Activated T-cell treated with anti-CD3 and anti-CD28 coated beads, Interleukin-2, amount 50 U/mL, for 48 hours (primary cell): ENCODE data around the gene GNB1.
"Not testable (repeated sequence)": the region's sequence is repeated elsewhere in the genome, so short reads cannot be mapped to it uniquely, and the experiment has no call there.

ENCODE experiments used
- DNase-seq, 2 experiments: peaks; one replicate each; pipeline ENCODE4 v3.0.0-alpha.2; 2020

GNB1 gene

DNA sequence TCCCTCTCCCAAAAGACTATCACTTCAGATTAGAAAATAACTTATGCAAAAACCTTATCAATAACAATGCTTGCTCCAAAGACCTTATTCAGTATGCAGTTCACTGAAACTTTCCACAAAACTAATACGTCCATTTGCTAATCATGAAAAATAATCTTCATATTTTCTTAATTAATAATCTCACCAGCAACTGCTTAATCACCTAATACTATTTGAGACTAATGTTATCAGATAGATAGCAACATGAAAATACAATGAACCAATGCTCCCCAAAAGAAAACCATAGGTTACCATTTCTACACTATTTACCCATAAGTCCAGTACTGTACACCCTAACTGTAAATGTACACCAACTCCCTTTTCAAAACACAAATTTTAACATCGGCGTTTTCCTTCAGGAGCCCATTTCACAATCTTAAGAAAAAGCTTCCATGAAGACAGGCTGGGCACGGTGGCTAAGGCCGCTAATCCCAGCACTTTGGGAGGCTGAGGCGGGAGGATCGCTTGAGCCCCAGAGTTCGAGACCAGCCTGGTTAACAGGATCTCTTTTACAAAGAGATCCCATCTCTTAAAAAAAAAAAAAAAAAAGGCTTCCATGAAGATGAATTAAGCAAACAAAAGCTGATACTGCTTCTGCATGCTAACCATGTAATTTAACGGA, 1.7 kb downstream of the GNB1 start:
- DNase-seq = no peak

DNA sequence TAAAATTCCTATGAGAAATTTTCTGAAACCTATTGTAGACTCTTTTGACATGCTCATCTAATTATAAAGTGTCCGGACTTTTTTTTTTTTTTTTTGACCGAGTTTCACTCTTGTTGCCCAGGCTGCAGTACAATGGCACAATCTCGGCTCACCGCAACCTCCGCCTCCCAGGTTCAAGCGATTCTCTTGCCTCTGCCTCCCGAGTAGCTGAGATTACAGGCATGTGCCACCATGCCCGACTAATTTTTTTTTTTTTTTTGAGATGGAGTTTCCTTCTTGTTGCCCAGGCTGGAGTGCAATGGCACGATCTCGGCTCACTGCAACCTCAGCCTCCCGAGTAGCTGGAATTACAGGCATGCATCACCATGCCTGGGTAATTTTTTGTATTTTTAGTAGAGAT, 7.0 kb downstream of the GNB1 start:
- DNase-seq = not testable (repeated sequence)

DNA sequence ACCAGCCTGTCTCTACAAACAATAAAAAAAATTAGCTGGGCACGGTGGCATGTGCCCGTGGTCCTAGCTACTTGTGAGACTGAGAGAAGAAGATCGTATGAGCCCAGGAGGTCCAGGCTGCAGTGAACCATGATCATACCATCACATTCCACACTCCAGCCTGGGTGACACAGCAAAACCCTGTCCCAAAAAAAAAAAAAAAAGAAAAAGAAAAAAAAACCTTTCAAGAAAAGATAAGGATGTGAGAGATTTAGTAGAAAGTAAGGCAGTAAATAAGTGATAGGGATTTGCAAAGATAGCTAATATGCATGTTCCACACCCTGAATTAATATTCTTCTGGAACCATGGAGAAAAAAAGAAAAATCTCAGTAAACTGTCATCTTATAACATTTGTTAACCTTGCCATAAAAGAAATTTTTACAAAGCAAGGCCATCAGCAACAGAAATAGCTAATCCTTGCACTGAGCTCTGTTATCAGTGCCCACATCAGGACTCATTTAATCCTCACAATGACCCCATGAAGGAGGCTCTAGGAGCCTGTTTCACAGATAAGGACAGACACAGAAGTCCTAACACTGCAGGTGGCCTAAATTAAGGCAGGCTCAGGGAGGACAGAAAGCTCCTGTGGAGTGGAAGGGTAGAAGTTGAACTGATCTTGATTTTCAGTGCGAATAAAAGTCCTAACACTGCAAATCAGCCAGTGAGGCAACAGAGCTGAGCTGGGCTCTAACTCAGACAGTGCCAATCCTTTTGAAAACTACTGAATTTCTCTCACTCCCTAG, 7.6 kb downstream of the GNB1 start:
- DNase-seq = no peak

DNA sequence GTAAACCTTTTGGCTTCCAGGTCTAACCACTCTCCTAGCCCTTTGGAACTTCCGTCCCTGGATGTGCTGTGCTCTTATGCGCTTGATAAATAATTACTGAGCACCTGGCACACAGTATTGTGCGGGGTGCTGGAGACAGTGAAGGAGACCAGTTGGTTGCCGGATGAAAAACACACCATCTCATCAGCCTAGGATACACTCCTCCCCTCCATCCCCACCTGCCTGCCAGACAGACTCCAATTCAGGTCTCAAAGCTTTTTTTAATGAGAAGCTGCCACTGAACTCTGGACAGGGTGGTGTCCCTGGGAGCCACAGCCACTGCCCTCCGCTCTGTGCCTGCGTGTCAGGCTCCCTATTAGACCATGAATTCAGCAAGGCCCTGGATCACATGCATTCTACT, 9.2 kb downstream of the GNB1 start:
- no peak for DNase-seq

DNA sequence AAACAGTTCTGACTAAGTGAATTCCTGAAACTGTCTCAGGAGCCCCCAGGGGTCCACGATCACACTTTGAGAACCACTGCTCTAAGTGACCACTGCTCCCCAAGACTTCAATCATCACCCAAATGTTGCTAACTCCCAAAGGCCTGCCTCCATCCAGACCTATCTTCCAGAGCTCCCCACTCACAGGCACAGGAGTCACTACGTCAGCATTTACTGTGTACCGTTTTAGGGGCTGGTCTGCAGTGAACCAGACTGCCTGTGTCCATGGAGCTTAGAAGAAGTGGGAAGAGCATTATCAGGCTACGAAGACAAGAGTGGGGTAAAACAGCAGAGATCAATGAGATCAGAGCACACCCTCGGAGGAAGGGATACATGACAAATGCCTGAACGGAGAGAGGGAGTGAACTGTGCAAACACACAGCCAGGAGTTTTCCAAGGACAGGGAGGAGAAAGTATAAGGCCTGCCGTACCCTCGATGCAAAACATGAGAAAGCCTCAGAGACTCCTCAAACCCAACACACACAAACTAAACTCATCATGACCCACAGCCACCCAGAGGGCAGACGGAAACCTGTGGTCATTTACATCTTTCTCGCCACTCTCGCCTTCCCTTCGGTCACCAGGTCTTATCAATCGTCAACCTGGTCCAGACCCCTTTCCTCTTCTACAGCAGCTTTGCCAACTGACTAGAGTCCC, 10.1 kb downstream of the GNB1 start:
- DNase-seq = no peak

DNA sequence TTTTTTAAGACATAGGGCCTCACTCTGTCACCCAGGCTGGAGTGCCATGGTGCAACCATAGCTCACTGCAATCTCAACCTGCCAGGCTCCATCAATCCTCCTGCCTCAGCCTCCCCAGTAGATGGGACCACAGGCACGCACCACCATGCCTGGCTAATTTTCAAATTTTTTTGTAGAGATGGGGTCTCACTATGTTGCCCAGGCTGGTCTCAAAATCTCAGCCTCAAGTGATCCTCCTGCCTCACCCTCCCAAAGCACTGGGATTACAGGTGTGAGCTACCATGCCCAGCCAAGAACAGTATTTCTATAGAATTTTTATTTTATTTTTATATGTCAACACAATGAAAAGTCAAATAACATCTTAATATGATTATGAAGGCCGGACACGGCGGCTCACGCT, 10.9 kb downstream of the GNB1 start:
- no peak for DNase-seq

DNA sequence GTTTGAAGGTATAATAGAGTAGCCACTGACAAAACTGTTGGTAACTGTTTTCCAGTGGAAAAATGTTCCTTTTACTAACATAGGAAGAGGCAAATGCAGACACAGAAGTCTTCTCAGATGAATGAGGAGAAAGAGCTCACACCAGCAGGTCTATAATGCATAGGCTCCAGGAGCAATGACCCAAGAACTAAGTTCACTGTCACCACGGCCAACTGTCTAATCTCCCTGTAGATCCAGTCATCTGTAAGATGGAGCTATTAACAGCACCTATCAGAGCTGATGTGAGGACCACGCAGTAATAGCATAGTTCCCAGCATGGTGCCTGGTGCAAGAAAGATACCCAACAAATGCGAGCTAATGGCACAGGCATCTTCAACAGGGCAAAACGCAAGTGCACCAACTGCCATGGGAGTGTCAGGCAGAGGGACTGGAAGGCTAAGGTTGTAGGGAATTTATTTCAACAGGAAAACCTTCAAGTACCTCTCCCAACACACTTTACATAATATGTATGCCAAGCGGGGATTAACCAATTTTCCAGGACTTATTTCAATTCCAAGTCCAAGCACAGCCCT, 12.9 kb downstream of the GNB1 start:
- DNase-seq = no peak

DNA sequence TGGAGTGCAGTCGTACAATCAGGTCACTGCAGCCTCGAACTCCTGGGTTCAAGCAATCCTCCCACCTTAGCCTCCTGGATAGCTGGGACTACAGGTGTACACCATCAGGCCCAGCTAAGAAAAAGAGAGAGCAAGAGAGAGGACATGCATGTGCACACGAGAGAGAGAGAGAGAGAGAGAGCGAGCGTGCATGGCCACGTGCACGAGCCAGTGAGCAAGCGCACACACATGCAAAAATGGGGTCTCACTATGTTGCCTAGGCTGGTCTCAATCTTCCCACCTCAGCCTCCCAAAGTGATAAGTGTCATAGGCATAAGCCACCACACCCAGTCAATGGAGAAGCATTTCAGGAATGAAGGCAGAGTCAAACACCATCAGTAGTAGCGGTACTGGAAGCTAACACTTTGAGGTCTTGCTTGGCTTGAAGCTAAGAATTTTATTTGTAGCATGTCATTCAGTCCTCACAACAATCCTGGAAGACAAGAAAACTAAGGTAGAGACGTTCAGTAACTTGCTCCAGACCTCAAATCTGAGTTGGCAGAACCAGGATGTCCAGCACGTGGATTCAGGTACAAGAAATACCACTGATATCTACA, 14.5 kb downstream of the GNB1 start:
- DNase-seq = peak in 1 of 2 experiments; percentile 35

DNA sequence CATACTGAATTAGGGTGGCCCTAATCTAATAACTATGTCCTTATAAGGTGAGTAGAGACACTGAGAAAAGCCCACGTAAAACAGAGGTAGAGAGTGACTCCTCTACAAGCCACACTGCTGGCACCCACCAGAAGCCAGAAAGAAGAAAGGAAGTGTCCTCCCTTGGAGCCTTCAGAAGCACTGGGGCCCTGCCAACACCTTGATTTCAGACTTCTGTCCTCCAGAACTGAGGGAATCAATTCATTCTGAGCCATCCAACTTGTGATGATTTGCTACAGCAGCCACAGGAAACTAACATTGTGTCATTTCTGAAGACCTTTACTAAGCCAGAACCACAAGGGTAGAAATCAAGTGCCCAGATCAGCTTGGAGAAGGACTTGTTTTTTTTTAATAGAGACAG, 15.0 kb downstream of the GNB1 start:
- DNase-seq = peak; percentile 61 to 64

DNA sequence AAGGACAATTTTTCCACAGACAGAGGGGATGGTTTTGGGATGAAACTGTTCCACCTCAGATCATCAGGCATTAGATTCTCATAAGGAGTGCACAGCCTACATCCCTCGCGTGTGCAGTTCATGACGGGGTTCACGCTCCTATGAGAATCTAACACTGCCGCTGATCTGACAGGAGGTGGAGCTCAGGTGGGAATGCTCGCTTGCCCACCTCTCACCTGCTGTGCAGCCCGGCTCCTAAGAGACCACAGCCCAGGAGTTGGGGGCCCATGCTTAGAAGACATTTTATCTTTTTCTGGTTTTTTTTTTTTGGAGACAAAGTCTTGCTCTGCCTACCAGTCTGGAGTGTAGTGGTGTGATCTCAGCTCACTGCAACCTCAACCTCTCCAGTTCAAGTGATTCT, 16.0 kb downstream of the GNB1 start:
- DNase-seq = no peak

DNA sequence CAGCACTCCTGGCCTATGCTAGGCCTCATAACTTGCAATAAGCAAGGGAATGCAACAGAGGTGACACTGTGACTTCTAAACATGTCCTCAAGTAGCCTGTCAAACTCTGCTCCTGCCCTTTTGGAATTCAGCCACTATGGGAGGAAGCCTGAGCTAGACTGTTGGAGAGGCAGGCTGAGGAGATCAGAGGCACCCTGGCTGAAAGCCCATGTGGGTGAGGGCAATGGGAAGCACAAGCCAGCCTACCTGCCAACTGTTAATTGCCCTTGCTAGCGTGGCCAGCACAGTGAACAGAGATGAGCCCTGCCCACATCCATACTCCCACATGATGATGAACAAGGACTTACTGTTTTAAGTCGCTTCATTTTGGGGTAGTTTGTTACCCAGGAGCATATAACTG, 17.7 kb downstream of the GNB1 start:
- no peak for DNase-seq

DNA sequence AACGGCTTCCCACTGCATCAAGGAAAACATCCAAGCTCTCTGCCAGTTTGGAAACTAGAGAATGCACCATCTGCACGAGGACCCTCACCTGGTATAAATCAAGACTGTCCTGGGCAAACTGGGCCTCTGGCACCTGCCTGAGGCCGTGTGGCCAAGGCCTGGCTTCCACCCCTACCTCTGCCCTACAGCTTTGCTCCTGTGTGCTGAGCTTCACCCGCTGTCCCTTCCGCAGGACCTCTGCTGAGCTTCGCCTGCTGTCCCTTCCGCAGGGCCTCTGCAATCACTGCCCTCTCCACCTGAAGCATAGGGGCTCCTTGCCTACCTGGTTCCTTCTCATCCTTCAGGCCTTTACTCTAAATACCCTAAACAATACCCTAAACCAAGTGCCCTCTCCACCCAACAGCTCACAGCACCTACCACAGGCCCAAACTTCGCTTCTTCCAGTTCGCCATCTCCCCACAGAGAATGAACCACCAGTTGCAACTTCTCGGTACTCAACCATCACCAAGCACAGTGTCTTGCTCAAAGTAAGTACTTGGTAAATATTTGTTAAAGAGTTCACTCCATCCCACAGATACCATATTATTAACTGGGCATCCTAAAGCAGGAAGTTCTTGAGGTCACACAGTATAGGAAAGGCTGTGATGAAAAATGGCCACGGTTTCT, 18.4 kb downstream of the GNB1 start:
- DNase-seq = no peak

DNA sequence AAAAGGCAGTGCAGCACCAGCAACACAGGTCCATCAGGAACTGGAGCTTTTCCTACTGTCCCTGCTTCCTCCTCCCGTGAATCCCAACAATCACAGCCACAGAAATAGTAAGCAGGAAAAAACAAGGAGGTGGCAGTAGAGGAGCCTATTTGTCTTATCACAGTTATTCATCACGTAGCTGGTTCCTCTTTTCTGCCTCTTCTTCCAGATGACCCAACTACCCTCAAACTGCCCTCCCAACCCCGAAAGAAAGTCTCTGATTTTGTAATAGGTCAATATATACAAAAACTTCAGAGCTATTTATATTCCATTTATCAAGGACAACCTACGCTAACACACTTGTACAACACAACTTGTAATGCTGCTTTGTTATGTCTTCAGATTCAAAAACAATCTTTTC, 21.4 kb downstream of the GNB1 start:
- no peak for DNase-seq

DNA sequence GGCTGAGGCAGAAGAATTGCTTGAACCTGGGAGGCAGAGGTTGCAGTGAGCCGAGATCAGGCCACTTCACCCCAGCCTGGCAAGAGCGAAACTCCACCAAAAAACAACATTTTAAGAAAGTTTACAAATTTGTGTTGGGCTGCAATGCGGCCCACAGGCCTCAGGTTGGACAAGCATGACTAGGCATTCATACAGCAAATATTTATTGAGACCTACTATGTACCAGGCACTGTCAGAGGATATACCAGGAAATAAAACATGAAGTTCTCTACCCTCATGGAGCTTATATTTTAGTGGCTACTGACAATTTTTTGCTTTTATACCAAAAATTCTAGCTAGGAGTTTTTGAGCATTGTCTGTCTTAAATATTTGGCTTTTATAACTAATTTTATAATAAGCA, 23.7 kb downstream of the GNB1 start:
- no peak for DNase-seq

DNA sequence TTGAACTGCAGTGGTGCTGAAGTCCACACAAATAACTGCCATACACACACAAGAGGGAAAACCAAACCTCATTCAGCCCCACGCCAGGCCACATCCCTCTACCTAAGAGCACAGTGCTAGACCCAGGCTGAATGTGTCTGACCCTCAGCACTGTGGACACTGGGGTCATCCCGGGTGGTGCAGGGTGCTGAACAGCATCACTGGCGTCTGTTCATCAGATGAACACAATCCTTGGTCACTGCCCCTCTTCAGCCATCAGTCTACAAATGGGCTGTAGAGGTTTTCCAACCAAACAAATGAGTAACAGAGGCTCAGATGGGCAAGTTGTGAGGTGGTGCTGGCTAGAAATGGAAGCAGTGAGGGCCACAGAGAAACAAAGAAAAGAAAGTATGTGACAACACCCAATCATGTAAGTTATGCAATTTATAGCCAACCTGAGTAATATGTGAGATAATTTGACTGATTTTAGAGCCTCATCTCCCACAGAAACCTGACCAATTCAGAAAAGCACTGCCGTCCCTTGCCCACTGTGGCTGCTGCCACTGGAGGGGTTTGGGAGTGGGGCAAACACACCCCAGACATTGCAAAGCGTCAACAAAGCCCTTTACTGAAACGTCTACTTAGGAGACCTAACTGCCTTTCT, 27.9 kb downstream of the GNB1 start:
- no peak for DNase-seq

DNA sequence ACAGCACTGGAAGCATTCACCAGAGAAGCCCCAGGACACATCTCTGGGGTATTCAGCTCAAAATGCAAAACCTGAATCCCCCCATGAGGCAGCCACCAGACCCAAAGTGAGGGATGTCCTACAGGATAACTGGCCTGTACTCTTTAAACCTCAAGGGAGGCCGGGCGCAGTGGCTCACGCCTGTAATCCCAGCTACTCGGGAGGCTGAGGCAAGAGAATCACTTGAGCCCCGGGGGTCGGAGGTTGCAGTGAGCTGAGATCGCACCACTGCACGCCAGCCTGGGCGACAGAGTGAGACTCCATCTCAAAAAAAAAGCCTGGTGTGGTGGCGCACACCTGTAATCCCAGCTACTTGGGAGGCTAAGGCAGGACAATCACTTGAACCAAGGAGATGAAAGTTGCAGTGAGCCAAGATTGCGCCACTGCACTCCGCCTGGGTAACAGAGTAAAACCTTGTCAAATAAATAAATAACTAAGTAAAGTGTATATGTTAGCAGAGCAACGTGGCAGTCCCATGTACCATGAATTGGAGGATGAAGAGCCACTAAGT, 29.1 kb downstream of the GNB1 start:
- not testable (repeated sequence) for DNase-seq

DNA sequence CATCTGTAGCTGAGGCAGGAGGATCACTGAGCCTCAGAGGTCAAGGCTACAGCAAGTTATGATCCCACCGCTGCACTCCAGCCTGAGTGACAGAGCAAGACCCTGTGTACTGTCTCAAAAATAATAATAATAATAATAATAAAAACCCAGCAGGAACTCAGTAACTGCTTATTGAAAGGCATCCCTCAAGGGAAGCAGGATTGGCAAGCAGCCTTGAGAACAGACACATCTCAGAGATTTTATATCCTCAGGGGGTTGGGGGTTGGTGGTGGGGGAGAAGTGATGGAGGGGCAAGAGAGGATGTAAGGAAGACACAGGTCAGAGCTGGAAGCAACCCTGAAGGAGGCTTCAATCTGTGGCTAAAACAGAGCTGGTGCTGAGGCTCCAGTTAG, 29.6 kb downstream of the GNB1 start:
- DNase-seq = no peak

DNA sequence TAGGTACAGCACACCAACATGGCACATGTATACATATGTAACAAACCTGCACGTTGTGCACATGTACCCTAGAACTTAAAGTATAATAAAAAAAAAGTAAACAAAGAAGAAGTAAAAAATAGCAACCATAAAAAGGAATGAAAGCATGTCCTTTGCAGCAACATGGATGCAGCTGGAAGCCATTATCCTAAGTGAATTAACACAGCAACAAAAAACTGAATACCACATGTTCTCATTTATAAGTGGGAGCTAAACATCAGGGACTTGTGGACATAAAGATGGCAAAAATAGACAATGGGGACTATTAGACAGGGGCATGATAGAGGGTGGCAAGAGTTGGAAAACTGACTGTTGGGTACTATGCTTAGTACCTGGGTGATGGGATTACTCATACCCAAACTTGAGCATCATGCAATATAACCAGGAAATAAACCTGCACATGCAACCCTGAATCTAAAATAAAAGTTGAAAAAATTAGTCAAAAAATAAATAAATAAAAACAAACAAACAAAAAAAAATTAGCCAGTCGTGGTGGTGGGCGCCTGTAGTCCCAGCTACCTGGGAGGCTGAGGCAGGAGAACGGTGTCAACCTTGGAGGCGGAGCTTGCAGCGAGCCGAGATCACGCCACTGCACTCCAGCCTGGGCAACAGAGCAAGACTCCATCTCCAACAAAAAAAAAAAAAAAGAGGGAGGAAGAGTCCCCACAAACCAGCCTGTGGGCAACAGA, 30.8 kb downstream of the GNB1 start:
- DNase-seq = not testable (repeated sequence)

DNA sequence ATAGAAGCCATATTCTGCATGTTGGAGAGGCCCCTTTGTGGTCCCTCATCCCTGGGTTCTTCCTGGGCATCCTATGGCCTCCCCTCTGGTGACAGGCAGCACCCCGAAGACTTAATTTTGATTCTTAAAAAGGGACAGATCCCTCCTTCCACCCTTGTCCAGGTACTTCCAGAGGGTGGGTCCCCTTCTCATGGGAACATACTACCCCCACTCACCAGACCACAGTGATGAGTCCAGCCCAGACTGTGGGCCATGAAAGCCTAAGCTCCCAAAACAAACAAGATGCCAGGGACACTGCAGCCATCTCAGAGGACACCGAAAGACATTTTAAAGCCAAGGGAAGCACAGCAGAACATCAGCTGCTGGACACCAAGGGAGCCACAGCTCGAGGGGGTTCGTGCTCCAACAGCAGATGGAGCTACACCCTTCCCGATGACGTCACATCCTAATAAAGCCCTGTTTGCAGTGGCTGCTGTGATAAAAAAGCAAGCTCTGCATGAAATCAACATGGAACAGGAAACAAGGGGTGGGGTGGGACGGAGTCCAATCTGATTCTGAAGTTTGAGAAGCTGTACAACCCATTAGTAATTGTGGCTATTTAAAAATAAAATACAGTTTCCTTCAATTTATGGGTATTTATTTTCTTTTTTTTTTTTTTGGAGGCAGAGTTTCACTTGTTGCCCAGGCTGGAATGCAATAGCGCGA, 32.4 kb downstream of the GNB1 start:
- DNase-seq = no peak

DNA sequence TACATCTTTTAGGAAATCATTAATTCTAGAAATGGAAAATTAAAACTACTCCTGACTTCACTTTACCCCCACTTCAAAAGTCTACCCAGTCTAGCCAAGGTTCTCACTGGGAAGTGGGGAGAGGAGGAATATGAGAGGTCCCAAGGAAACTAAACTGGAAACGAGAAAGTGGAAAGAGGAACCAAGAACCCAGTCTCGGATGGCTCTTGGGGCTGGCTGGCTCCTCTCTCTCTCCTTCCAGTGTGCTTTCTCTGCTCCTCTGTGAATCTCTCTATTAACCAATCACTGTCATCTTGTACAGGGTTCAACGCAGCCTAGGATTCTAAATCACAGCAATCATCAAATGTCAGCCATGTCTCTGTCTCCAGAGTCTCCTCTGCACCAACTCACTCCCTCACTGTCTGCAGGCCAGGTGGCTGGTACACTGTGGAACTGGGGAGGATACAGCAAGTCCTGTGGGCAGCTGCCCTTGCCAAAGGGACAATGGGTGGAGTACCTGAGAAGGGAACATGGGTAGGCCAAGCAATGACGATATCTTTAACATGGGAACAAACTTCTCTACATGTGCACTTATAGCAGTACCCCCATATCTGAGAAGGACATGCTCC, 33.7 kb downstream of the GNB1 start:
- no peak for DNase-seq
